Occipital lobe (tissue), 2 donors: ENCODE results near the gene THEM4. TPM values are rescaled to one million over a fixed set of nuclear protein-coding genes. Genes with fewer than 3 reads are reported as not detected.
"Not testable (repeated sequence)": the region's sequence is repeated elsewhere in the genome, so short reads cannot be mapped to it uniquely, and the experiment has no call there.

Experiments used
- DNase-seq: peaks from one replicate; lab custom pipeline; 2025; lab: John Stamatoyannopoulos, UW
- total RNA-seq: library from RNA; depleted of rRNA; stranded (reverse); fragments of >200 nt; gene quantifications from one replicate; pipeline ENCODE4 v1.2.3, GENCODE V29; 2014

THEM4 gene
- total RNA-seq, 1 donor from 2014 or later, result 2.0 TPM

DNA sequence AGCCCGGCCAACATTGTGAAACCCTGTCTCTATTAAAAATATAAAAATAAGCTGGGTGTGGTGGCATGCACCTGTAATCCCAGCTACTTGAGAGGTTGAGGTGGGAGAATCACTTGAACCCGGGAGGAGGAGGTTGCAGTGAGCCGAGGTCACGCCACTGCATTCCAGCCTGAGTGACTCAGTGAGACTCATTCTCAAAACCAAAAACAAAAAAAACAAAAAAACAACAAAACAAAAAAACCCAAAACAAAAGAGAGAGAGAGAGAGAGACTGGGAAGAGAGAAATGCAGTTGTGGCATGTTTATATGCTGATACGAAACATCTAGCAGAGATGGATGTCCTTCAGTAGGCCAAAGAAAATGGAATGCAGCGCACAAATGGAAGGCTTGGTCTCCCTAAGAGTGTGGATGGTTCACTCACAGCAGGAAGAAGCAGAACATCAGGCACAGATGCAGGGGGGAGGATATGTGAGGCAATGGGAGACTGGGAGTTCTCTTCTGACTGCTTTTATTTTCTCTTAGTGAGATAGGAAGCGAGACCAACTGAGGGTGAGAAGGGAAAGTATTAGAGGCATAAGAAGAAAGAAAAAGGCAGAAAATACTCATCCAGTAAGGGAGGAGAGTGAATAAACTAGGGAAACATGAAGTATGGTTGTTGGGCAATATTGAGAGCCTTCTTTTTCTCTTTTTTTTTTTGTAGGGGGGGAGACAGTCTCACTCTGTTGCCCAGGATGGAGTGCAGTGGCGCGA lies 16.0 kb downstream of the THEM4 start:
- DNase-seq, result no peak

DNA sequence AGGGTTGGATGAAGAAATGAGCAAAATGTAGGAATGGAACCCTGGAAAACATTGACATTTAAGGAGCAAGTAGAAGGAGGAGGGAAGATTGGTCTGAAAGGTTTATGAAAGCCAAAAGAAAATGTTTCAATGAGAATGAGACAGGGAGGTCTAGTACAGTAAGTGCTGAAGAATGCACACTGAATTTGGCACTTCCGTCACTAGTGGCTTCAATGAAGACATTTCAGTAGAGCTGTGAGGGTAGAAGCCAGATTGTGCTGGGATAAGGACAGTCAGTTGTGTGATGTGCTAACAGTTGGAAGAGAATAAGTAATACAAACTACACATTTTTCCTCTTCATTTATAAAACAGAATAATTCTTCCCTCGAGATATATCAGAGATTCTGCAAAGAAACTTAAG lies 17.1 kb downstream of the THEM4 start:
- DNase-seq, result no peak

DNA sequence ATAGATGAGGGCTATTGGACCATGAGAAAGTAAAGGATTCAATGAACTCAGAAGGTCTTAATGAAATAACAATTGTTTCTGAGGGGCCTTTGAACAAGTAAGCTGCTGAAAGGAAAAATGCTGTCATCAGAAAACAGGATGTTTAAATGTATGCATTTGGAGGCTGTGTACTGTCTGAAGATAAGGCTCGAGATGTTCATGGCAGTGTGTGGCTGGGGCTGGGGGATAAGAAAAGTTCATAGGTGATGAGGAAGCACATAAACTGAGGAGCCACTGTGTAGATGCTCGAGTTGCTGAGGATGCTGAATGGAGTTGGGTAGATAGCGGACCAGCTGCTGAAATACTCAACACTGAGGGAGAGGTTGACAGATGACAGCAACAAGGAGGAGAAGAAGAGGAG lies 17.8 kb downstream of the THEM4 start:
- DNase-seq, result no peak

DNA sequence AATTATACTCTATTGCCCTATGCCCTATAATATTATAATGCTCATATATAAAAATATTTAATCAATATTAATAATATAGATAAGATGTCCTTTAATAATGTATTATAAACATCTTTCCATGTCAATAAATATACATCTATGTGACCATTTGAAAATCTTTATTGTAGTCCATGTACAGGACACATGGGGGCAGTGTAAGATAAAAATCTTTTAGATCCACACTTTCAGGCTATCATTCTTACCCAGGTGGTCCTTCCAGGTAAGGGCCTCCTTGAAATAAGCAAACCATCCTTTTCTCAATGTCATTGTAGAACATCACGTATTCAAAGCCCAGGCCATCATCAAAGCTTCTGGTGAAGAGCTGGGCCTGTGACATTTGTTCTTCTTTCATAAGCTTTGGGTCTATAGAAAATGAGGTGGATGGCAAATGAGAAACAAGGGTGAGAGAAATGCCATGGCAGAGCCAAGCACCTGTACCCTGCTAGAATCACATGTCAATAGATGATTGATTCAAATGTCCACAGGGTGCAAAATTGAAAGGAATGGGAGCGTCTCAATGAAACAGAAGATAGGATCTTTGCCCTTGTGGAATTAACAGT lies 20.2 kb downstream of the THEM4 start:
- no peak for DNase-seq

DNA sequence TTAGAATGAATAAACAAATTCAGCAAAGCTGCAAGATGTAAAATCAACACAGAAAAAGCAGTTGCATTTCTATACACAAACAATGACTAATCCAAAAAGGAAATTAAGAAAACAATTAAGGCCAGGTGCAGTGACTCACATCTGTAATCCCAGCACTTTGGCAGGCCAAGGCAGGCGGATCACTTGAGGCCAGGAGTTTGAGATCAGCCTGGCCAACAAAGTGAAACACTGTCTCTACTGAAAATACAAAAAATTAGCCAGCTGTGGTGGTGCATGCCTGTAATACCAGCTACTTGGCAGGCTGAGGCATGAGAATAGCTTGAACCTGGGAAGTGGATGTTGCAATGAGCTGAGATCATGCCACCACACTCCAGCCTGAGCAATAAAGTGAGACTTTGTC lies 22.3 kb downstream of the THEM4 start:
- DNase-seq, result no peak

DNA sequence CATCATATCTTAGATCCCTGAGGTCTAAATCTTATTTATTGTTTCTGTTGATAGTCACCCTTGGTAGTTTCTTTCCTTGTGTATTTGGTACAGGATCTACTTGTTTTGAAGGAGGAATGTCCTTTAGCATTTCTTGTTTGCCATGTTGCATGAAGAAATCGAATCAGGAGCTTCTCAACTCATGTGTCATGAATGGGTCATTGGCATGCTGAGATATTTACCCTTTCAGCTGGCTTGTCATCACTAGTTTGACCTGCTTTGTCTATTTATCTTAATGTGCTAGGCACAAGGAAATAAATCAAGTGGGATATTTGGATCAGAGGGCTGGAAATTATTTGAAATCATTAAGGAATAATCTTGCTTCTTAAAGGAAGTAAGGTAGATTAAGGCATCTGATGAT lies 23.8 kb downstream of the THEM4 start:
- no peak for DNase-seq

DNA sequence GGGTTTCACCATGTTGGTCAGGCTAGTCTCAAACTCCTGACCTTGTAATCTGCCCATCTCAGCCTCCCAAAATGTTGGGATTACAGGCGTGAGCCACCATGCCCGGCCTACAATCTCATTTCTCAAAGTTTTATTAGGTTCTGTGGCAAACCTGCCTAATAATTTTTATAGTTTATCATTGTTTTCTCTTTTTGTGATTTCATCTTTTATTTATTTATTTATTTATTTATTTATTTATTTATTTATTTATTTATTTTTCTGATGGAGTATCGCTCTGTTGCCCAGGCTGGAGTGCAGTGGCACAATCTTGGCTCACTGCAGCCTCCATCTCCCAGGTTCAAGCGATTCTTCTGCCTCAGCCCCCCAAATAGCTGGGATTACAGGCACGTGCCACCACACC lies 24.4 kb downstream of the THEM4 start:
- DNase-seq, result not testable (repeated sequence)

DNA sequence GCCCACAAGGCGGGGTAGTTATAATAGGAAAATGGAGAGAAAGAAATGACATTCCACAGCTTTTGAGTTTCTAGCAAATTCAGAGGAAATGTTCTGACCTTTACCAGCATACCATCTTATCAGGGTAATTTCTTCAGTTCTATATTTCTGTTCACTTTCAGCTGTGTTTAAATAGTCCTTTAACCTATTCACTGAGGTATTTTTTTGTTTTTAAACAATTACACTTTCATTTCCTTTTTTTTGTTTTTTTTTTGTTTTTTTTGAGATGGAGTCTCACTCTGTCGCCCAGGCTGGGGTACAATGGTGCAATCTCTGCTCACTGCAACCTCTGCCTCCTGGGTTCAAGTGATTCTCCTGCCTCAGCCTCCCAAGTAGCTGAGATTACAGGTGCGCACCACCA lies 24.9 kb downstream of the THEM4 start:
- DNase-seq, result not testable (repeated sequence)

DNA sequence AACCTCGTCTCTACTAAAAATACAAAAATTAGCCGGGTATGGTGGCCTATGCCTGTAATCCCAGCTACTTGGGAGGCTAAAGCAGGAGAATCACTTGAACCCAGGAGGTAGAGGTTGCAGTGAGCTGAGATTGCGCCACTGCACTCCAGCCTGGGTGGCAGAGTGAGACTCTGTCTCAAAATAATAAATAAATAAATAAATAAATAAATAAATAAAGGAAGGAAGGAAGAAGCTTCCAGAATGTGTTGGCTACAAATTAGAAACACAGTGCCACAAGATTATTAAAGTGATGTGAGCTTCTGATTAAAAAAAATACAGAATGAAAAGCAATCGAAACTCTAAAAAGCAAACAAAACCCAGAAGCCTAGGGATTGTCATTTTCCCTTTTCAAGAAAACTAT lies 25.4 kb downstream of the THEM4 start:
- DNase-seq, result not testable (repeated sequence)

DNA sequence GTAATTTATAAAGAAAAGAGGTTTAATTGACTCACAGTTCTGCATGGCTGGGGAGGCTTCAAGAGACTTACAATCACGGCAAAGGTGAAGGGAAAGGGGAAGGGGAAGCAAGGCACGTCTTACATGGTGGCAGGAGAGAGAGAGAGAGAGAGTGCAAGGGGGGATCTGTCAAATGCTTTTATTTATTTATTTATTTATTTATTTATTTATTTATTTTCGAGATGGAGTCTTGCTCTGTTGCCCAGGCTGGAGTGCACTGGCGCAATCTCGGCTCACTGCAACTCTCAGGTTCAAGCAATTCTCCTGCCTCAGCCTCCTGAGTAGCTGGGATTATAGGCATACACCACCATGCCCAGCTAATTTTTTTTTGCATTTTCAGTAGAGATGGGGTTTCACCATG lies 26.4 kb downstream of the THEM4 start:
- not testable (repeated sequence) for DNase-seq

DNA sequence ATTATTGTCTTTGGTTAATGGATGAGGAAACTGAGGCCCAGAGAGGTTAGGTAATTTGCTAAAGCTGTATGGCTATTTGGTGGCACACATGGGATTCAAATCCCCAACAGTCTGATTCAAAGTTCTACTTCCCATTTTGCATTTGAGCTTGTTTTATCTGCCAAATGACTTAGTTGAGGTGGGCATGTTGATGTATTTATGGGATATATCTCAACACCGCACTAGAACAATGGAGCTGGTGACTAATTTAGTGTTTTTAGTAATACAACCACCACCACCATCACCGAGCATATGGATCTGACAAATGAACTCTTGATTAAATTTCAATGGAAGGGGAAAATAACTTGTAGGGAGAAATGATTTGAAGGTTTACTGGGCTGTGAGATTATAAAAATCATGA lies 26.8 kb downstream of the THEM4 start:
- no peak for DNase-seq

DNA sequence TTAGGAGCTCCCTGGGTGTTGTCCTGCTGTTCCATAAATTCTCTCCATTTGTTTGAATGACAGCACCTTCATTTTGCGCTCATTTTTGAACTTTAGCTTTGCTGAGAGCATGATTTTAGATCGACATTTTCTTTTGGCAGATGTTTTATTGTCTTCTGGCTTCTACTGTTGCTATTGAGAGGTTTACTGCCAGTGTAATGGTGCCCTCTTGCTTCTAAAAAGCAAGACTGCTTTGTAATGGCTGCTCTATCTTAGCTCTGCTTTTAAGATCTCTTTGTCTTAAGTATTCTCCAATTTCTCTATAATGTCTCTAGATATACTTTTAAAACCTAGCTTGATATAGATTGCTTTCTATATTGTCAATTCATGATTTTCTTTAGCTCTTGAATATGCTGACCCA lies 27.8 kb downstream of the THEM4 start:
- no peak for DNase-seq

DNA sequence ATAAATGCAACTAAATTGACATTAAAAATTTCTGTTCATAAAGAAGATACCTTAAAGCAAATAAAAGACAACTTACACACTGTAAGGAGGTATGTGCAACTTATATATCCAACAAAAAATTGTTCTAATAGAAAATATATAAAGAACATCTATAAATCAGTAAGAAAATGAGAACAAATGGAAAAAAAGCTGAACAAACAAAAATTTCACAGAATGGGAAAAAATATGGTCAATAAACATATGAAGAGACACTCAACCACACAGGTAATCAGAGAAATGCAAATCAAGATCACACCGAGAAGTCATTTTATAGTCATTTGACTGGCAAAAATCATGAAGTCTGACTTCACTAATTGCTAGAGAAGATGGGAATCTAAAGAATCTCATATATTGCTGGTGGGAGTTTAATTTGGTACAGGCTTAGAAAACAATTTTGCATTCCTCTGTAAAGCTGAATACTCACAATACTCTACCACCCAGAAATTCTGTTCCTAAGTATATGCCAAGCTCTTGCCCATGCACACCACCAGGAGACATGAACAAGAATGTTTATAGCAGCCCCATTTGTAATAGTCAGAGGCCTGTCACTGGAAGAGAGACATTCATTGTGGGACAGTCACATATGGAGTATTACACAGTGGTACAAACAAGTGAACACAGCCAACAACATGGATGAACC lies 33.8 kb downstream of the THEM4 start:
- DNase-seq, result no peak

DNA sequence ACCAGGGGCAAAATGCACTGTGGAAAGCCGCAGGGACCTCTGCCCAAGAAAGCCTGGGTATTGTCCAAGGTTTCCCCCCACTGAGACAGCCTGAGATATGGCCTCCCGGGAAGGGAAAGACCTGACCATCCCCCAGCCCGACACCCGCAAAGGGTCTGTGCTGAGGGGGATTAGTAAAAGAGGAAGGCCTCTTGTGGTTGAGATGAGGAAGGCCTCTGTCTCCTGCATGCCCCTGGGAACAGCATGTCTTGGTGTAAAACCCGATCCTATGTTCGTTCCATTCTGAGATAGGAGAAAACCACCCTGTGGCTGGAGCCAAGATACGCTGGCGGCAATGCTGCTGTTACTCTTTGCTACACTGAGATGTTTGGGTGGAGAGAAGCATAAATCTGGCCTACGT lies 36.5 kb downstream of the THEM4 start:
- not testable (repeated sequence) for DNase-seq

DNA sequence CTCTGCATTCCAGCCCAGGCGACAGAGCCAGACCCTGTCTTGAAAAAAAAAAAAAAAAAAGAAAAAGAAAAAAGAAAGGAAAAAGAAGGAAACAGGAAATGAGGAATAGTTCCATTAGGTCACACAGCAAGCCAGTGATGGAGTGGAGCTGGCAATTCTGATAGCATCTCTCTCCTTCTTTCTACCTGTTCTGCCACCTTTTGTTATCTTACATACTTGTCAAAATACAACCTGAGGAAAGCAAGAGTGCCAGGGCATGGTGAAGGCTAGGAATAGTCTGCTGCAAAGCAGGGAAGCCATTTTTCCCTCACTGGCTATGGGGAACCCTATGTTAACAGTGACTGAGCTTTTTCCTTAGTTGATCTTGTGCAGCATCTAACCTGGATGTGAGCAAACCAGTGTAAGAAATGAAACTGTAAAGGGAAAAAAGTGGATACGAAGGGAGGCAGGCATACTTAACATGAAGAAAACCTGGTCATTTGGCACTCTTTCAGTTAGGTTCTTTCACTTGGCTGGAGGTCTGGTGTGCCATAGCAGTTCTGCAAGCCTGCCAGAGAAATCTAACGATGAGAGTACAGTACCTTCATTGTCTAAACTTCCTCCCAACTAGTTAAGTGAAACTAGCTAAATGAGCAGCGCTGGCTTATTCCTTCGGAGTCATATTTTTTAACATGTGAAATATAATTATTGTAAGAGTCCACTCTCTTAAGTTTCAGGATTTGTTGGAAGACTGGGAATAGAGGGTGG lies 37.9 kb downstream of the THEM4 start:
- DNase-seq, result no peak

DNA sequence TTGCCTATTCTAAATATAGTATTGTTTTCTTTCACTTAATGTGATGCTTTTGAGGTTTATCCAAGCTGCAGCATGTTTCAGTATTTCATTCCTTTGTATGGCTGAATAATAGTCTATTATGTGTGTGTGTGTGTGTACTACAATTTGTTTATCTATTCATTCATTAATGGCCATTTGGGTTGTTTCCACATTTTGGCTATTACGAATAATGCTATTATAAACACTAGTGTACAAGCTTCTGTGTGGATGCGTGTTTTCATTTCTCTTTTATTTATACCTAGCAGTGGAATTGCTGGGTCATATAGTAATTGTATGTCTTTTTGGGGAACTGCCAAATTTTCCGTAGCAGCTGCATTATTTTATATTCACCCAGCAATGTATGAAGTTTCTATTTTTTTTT lies 40.8 kb downstream of the THEM4 start:
- no peak for DNase-seq

DNA sequence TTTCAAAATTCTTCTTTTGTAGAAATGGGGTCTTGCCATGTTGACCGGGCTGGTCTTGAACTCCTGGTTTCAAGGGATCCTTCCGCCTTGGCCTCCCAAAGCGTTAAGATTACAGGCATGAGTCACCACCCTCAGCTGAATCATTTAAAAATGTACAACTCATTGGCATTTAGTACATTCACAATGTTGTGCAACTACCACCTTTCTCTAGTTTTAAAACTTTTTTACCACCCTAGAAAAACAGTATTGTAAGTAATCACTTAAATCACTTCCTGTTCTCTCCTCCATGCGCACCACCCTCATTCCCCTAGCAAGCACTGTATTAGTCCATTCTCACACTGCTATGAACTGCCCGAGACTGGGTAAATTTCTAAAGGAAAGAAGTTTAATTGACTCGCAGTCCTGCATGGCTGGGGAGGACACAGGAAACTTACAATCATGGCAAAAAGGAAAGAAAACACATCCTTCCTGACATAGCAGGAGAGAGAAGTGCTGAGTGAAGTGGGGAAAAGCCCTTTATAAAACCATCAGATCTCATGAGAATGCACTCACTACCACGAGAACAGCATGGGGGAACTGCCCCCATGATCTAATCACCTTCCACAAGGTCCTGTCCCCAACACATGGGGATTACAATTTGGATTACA lies 41.4 kb downstream of the THEM4 start:
- no peak for DNase-seq

DNA sequence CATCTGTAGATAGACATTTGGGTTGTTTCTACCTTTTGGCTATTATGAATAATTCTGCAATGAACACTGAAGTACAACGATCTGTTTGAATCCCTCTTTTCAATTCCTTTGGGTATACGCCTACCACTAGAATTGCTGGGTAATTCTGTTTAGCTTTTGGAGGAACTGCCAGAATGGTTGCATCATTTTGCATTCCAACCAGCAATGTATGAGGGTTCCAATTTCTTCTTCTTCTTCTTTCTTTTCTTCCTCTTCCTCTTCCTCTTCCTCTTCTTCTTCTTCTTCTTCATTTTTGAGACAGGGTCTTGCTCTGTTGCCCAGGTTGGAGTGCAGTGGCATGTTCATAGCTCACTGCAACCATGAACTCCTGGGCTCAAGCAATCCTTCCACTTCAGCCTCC lies 42.0 kb downstream of the THEM4 start:
- DNase-seq, result no peak

DNA sequence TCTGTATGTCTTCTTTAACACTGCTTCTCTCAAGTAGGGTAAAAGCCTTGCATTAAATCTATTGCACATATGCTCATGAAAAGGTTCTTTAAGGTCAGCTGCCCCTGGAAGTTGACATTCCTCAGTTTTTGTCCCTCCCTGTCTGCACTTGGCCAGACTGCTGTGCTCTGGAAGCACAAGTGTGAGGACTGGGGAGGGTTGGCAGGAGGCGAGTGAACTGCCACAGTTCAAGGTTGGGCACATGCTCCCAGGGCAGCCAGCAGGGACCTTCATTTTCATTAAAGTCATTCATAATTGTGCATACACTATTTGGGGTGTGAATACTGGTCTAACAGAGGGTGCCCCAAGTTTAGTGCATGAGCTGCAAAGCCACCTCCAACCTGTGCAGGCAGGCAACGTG lies 44.9 kb downstream of the THEM4 start:
- DNase-seq, result no peak

DNA sequence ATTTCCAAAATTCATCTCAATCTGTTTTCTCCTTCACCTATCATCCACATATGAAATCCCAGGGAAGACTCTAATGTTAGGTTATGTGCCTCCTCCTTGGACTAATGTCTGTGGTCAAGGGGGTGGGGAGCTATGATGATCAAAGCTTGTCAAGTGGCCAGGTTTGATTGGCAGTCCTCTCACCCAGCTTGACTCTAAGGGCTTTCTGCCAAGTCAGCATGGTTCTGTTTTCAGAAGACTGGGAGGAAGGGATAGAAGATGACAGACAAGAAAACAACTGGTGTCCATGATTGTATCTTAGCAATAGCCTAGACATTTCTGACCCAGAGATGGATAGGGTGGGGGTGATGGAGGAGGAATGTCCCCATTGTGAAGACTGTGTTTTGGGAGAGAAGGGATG lies 46.7 kb downstream of the THEM4 start:
- DNase-seq, result no peak

DNA sequence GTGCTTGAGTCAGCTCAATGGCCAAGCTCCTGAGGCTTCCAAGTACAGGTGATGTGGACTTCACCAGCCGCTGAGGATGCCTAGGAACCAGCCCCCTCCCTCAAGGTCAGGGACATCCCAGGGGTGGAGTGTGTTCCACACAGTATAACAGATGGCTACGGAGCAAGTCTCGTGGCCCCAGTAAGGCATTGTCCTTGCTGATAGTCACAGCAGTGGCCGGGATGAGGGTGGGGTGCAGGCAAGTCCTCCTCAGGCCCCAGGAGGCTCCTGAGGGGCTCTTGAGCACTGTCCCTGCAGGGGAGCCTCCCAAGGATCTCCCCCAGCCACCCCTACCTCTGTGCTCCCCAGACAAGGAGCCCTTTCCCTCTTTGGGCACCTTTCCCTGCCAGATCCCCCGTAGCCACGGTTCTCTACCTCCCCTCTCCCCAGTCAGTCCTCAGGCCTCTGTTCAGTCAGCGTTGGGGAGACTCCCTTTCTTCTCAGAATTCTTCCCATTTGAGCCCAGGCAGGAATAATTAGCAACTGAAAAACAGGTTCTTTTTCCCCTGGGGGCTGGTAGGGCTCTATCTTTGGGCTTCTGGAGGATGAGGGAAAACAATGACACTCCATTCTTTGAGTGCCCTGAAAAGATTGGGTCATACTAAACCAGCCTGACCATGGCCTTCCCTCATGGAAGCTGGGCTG lies 48.7 kb downstream of the THEM4 start:
- no peak for DNase-seq
